Umbilical cord (tissue), 2 donors: ENCODE data around the gene MPZL1. TPM values are rescaled to one million over a fixed set of nuclear protein-coding genes. Genes with fewer than 3 reads are reported as not detected.

ENCODE experiments used
- DNase-seq: peaks from one replicate; pipeline ENCODE4 v3.0.0-alpha.2; 2015; ENCODE audit warnings: low spot score
- total RNA-seq: library from RNA; depleted of rRNA; stranded (reverse); fragments of >200 nt; gene quantifications from one replicate; pipeline ENCODE4 v1.2.3, GENCODE V29; 2014; ENCODE audit warnings: low replicate concordance; ENCODE audit not compliant: insufficient read depth

Gene MPZL1
- total RNA-seq, 1 donor from 2014 or later = 108 TPM

DNA sequence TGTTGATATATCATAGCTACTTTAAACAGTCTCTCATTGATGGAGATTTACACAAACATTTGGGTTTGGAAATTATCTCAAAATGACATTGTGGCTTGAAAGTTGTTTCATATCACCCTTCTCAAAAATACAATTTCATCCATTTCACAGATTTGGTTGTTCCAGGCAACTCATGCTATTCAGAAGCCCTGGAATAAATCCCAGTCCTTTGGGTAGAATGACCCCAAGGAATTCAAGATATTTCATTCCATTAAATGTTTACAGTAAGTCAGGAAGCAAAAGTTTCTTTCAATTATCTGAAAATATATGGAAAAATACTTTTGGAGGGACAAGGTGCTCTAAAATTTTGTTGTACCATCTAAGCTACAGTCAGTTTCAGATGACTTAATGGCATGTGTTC is 27.1 kb downstream of the MPZL1 start:
- no peak for DNase-seq

GRCh38 chr1:167749741-167750140 is 28.0 kb downstream of the MPZL1 start:
- DNase-seq = no peak

DNA sequence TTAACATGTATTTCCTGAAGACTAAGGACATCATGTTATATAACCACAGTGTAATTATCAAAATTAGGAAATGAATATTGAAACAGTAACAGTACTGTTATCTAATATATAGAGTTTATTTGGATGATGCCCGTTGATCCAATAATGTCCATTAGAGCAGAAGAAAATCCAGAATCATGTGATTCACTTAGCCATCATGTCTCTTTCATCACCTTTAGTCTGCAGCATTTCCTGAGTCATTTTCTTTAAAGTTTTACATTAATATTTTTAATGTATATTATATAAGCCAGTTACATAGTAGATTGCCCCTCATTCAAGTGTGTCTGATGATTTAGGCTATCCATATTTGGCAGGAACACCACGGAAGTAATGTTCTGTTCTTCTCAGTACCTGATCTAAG is 28.9 kb downstream of the MPZL1 start:
- no peak for DNase-seq

GRCh38 chr1:167751676-167752075 is 29.9 kb downstream of the MPZL1 start:
- no peak for DNase-seq

DNA sequence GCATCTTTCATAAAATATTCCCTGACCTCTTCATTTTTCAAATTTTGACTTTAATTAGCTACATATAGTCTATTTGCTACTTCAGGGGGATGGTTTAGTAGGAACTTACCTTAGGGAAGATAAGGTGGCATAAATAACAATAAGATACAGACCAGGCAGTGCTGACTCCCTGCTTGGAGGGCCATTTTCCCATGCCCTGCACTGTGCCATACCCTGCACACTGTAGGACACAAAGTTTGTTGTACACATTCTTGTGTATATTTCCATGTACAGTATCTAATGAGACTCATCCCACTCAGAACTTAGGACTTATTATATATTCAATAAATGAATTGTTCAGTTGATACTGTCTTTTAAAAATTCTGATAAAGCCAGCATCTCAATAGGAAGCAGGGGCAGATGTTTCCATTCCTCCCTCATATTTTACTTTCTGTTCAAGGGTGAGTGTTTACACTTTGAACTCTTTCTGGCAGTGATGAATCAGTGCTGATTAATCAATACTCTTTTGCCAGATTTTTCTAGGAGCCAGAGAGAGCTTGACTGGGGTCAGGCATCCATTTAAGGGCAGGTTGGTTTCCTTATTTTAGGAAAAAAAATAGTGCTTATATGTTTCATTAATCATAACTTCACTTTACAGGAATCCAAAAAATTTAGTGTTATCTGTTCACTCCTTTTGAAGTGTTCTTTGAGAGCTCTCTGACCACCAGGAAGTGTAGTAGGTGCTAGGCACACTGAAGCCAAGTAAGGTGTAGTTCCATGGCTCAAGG is 30.6 kb downstream of the MPZL1 start:
- DNase-seq = no peak

GRCh38 chr1:167755654-167756053 is 33.9 kb downstream of the MPZL1 start:
- no peak for DNase-seq

- peak; percentile 90 for DNase-seq
These were observed 35.1 kb downstream of the MPZL1 start for GRCh38 chr1:167756730-167757405.

DNA sequence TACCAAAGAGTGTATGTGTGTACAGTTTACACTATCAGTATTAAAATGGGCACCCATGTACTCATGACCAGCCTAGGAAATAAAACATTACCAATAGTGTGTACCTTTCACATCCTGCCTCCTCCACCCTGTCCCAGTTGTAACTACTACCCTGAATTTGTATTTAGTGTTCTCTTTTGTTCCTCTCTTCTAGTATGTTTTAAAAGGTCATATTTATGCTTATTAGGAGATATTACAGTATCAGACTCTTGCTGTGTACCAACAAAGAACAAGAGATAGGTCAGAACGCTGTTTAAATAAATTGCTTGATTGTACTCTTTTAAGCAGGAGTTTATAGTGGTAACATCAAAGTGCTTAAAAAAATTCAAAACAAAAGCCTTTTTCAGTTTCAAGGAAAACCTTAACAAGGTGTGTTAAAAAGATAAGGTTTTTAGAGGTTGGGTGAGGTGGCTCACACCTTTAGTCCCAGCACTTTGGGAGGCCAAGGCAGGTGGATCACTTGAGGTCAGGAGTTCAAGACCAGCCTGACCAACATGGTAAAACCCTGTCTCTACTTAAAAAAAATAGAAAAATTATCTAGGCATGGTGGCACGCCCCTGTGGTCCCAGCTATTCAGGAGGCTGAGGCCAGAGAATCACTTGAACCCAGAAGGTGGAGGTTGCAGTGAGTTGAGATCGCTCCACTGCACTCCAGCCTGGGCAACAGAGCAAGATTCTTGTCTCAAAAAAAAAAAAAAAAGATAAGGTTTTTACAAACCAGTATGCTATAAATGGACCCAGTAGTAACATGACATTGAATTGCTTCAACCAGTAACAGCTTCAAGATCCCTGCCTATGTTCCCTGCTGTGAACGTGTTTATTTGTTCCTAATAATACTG is 35.9 kb downstream of the MPZL1 start:
- DNase-seq = no peak

DNA sequence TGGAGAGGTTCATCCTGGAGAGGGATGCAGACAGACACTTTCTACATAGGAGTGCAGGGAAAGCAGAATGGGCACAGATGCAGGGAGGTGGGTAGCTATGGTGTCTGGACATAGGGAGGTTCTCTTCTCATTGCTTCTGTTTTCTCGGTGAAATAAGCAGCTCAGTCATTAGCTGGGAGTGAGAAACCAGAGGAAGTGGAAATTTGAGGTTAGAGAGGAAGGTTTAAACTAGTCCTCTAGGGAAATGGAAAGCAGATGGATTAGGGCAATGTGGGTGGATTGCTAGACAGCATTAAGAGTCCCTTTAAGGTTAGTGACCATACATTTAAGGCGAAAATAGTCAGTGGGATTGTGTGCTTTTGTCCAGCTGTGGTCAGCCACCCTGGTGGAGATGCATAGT is 39.6 kb downstream of the MPZL1 start:
- DNase-seq = no peak

DNA sequence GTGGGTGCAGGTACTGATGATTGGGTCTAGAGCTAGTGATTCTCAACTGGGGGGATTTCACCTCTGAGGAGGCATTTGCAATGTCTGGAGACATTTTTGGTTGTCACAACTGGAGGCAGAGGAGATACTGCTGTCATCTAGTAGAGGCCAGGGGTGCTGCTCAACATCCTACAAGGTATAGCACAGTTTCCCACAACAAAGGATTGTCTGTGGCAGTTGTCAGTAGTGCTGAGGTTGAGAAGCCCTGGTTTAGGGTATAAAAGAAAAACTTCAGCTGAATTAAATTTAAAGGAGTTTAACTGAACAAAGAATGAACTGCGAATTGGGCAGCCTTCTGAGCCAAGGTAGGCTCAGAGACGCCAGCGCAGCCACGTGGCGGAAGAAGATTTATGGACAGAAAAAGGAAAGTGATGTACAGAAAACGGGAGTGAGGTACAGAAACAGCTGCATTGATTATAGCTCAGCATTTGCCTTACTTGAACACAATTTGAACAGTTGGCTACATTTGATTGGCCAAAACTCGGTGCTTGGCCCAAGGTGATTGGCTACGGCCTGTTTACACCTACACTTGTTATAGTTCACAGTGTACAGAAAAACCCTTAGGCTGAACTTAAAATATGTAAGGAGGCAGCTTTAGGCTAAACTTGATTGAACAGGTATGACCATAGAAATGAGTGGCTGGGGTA is 40.4 kb downstream of the MPZL1 start:
- no peak for DNase-seq

- DNase-seq = no peak
These were observed 41.9 kb downstream of the MPZL1 start for GRCh38 chr1:167763525-167764220.

DNA sequence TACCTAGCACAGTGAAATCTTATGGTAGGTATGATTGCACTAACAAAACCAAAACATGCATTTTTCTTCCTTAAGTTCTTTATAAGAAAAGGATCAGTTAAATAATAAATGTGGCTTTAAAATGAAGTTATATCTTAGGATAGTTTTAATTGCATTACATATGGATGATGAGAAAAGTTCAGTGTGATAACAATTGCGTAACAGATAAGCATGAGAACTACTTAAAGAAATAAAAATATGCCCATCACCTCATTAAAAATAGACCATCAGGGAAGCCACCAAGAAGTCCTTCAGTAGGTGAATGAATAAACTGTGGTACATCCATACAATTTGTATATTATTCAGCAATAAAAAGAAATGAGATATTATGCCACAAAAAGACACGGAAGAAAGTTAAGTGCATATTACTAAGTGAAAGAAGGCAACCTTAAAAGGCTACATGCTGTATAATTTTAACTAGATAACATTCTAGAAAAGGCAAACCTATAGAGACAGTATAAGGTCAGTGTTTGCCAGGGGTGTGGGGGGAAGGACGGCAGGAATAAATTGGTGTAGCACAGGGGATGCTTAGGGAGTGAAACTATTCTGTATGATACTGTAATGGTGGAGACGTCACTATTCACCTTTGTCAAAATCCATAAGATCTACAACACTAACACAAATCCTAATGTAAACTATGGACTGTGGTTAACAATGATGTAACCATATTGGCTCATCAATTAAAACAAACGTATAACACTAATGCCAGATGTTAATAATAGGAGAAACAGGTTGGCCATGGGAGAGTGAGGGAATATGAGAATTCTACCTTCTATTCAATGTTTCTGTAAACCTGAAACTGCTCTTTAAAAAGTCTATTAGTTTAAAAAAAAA is 42.9 kb downstream of the MPZL1 start:
- DNase-seq = no peak

- no peak for DNase-seq
These were observed 43.7 kb downstream of the MPZL1 start for GRCh38 chr1:167765496-167765895.

DNA sequence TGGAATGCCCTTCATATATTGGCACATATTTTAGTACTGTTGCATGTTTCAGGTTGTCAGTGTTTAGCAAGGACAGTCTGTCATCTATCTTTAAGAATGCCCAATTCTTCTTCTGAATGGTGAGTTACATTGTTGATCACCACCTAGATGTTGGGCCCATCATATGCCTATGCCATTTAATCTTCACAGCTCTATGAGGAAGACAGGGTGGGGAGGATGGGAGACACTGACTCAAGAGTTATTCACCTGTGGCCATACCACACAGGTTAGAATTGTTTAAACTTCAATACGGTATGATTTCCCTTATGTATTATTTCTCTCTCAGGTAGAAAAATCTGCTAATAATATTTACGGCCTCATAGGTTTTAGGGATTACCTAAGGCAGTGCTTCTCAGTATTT is 44.8 kb downstream of the MPZL1 start:
- no peak for DNase-seq

DNA sequence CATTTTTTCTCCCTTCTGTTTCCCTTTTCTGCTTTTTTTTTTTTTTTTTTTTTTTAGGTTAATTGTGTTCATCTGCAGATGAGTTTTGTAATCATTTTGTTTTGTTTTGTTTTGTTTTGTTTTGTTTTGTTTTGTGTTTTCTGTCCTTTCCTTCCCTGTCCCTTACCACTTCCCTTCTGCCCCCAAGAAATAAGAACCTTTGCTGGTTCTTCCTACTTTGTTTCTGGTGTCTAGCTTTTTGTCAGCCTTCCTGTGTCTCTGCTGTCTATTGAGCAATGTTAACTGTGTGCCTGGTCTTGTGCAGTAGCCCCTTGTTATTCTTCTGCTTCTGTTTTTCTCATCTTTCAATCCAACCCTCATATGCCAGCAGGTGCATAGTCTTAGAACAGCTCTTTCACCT is 46.0 kb downstream of the MPZL1 start:
- no peak for DNase-seq

- DNase-seq = no peak
These were observed 48.3 kb downstream of the MPZL1 start for GRCh38 chr1:167770127-167770526.

DNA sequence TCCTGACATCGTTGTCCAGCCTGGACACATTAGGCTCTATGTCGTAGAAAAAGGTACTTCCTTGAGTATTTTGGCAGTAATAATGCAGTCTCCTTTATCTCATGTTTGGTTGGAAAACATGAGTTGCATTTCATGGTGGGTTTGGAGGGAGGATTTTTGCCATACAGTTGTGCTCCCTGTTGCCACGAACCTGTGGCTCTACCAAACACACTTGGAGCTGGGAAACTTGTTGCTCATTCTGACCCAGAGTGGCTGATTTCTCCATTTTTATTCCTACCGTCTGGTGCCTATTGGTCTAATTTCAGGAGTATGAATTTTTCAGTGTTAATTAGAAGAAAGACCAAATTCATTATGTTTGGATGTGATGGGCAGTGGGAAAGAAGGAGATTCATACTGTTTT is 50.7 kb downstream of the MPZL1 start:
- DNase-seq = no peak

DNA sequence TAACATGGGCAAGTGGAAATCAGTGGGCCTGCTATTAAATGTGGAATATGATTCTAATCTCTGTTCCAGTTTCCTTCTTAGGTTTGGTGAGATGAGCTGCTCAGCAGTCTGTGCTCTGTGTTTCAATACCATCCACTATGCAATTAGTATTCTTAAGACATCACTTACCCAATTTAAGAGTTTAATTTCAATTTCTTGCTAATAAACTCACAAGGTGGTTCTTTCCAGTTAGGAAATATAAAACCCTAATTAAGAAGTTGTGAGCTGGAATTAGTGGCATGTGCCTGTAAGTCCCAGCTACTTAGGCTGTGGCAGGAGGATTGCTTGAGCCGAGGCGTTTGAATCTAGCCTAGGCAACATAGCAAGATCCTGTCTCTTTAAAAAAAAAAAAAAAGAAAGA is 51.7 kb downstream of the MPZL1 start:
- DNase-seq = no peak

DNA sequence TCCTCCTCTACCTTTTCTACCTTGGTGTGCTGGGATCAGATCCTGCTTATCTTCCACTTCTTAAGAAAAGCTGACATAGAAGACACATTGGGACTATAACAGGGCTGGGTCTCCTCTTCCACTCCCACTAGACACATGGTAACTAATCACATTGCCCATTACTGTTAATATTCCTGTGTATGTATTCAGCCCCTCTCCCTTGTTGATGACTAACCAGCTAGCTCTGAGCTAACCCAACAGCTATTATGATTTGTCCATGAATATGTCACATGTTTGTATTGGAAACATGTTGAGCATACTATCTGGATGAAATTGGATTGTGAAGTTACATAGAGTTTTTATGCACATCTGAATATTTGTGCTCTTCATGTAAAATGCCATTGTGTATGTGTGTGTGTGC is 52.9 kb downstream of the MPZL1 start:
- DNase-seq = no peak

DNA sequence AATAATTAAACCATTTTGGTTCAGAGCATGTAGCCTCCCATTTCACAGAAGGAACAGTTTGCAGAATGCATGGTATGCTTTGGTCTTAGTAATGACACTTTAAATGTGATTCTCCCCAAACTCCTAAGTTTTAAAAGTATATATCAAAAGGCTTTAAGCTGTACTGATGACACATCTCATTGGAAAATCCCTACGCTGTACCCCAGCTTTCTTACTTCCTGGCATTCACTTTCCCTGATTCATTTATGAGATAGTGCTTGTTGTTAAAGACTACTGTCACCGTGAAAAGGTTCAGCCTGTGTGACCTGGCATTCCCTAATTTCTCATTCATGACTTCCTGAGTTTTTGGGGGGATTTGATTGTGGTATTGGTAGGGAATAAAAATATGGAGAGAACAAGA is 53.4 kb downstream of the MPZL1 start:
- DNase-seq = no peak
